ENCODE data around the gene RPL7L1.

RPL7L1 gene

GRCh38 chr6:42921801-42922200, 42.4 kb downstream of the RPL7L1 start:
- H3K4me3 ChIP-seq (ENCODE audit: low read length): no peak overlapping the region
- TF ChIP-seq CTCF (conservative IDR thresholded peaks at IDR 0.05; ENCODE audit: low read length): no peak
- DNase-seq (ENCODE audit: low read depth): no peak

DNA sequence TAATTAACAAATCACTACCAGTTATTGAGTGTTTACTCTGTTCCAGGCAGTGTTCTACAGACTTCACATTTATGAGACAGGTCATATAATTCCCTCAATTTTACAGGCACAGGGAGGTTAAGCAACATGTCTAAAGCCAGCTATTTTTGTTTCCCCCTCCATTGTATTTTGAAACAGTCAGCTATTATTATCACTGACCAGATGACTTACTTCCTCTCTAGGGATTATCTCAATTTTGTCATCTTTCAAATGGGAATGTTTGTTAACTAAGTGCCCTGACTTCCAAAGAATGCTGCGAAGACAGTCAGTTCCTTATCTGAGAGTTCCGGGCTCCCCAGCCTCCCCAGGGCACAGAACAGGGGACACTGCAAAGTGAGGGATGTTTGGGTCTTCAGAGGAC, 44.2 kb downstream of the RPL7L1 start:
- H3K4me3 ChIP-seq (ENCODE audit: low read length): no peak overlapping the region
- TF ChIP-seq CTCF (conservative IDR thresholded peaks at IDR 0.05; ENCODE audit: low read length): no peak

GRCh38 chr6:42925248-42925857, 45.9 kb downstream of the RPL7L1 start:
- H3K4me3 ChIP-seq (ENCODE audit: low read length): no peak overlapping the region
- no peak for DNase-seq (ENCODE audit: low read depth)
- no peak for TF ChIP-seq CTCF (conservative IDR thresholded peaks at IDR 0.05; ENCODE audit: low read length)

More for the DNA sequence above, 44.2 kb downstream of the RPL7L1 start:
- DNase-seq (ENCODE audit: low read depth): peak; percentile 31

- DNase-seq (ENCODE audit: low read depth): peak; percentile 96
- peak within 1 kb of the TSS; percentile 83 for H3K4me3 ChIP-seq (ENCODE audit: low read length)
- 0 out of 2 replicates have a peak, but pooled peaks have one; percentile 7 for TF ChIP-seq CTCF (conservative IDR thresholded peaks at IDR 0.05; ENCODE audit: low read length)
Measured at GRCh38 chr6:42928986-42929820, 49.8 kb downstream of the RPL7L1 start, which contains the start of gene CNPY3. TSS of gene CNPY3 (plus strand) at chr6:42929480. CDS start at chr6:42929571, 91 bp downstream.

DNA sequence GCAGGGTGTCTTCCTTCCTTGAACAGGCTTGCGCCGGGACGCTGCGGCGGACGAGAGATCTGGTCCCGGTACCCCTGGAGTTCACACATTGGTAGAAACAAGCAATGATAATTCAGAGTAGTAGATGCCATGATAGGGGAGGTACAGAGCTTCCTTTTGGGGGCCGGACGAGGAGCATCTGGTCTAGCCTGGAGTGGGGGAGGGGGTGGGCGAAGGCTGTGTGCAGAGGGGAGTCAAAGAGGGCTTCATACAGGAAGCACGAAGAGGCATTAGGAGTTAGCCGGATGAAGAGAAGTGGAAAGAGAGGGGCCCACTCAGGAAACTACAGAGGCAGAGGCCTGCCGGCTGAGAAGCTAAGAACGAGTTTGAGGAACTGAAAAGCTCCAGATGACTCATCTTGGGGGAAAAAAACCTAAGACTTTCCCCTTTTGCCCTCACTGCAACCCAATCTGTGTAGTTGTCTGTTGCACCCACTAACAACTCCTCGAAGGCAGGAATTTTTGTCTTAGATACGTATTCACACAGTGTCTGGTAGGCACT, 50.5 kb downstream of the RPL7L1 start:
- peak overlapping the region; percentile 83 for H3K4me3 ChIP-seq (ENCODE audit: low read length)
- DNase-seq (ENCODE audit: low read depth): peak; percentile 66
- TF ChIP-seq CTCF (conservative IDR thresholded peaks at IDR 0.05; ENCODE audit: low read length): no peak

- H3K4me3 ChIP-seq (ENCODE audit: low read length): no peak overlapping the region
- DNase-seq (ENCODE audit: low read depth): no peak
- TF ChIP-seq CTCF (conservative IDR thresholded peaks at IDR 0.05; ENCODE audit: low read length): no peak
Measured at GRCh38 chr6:42932412-42932811, 53.0 kb downstream of the RPL7L1 start.
